DOHH2 (cell line): ENCODE measurements around the gene FILIP1.

Experiments used
- CTCF ChIP-seq: fragments of 200-600 bp; sonication (generic); IDR thresholded peaks from one replicate; pipeline ENCODE4 v1.5.1; 2014; ENCODE audit warnings: antibody characterized with exemption, mild to moderate bottlenecking, low read depth, low read length; ENCODE audit not compliant: poor library complexity, severe bottlenecking
- EZH2phosphoT487 ChIP-seq: fragments of 200-600 bp; sonication (generic); IDR thresholded peaks from 2 replicates; pipeline ENCODE4 v1.6.1; 2017; ENCODE audit warnings: borderline replicate concordance, mild to moderate bottlenecking, antibody characterized with exemption, low read length, moderate library complexity, mixed read lengths

GRCh38 chr6:75481936-75482593 is 11.5 kb downstream of the FILIP1 start:
- TF ChIP-seq CTCF (no peak), EZH2phosphoT487 (no peak)
